Stimulated activated memory B cell treated with anti-CD40 and anti-IgM and Interleukin-4, amounts not matched to agents 10 μg/mL and 1 μg/mL and 100 μg/mL, for 72 hours (primary cell): ENCODE data around the gene PTPRM.

Source experiments
- ATAC-seq: fragments of 150-1000 bp; cut with Tn5 transposase; 2 replicates; pipeline ENCODE4 v1.10.0; 2021
- H3K27ac Mint-ChIP-seq: one replicate; pipeline ENCODE4 v1.8.0; 2022; ENCODE audit warnings: mild to moderate bottlenecking, mixed read lengths
- H3K27me3 Mint-ChIP-seq: one replicate; pipeline ENCODE4 v1.8.0; 2022; ENCODE audit warnings: mixed read lengths
- H3K36me3 Mint-ChIP-seq: one replicate; pipeline ENCODE4 v1.8.0; 2022; ENCODE audit warnings: mixed read lengths
- H3K4me1 Mint-ChIP-seq: one replicate; pipeline ENCODE4 v1.8.0; 2022; ENCODE audit warnings: mixed read lengths
- H3K4me3 Mint-ChIP-seq: one replicate; pipeline ENCODE4 v1.8.0; 2022; ENCODE audit warnings: mild to moderate bottlenecking, moderate library complexity, mixed read lengths
- H3K9me3 Mint-ChIP-seq: one replicate; pipeline ENCODE4 v1.8.0; 2022; ENCODE audit warnings: mixed read lengths

The PTPRM gene

DNA sequence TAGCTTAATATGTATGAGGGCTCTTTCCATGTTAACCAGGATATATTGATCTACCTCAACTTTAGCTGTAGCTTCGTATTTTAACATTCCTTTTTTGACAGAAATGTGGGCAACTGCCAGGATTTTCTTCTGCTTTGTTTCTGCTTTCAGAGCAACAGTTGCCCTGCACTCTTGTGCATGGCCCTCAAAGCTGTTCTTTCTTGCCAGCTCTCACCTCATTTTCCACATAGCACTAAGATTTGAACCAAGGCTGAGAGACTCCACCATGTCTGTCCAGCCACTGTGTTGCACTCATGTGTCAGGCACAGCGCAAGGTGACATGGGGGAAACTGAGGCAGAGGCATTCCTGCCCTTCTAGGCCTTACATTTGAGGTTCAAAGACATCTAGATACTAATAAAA, 619.3 kb downstream of the PTPRM start:
- H3K27me3 Mint-ChIP-seq = no peaks in the 10 kb centered on the region
- H3K4me1 Mint-ChIP-seq = no peaks in the 10 kb centered on the region
- ATAC-seq = no peak
- H3K4me3 Mint-ChIP-seq = no peak overlapping the region
- no peak overlapping the region for H3K27ac Mint-ChIP-seq
- H3K36me3 Mint-ChIP-seq = no peaks in the 10 kb centered on the region
- no peaks in the 10 kb centered on the region for H3K9me3 Mint-ChIP-seq

DNA sequence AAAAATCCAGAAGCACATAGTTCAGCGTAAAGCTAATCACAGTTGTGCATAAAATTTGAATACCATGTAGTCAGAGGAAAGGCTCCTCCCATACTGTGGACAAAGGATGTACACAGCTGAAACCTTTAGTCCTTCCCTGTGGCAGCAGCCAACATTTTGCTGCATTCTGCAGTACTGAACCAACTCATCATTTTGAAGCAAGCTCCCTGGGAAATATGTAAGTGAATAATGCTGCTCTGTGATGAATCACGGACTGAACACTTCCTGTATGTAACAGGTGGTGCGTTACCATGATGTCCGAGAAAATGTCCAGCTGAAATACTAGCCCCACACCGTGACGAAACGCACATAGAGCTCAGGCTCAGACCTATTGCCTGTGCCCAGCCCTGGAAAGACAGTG, 621.1 kb downstream of the PTPRM start:
- ATAC-seq = no peak
- Mint-ChIP-seq H3K36me3 (no peaks in the 10 kb centered on the region), H3K4me3 (no peak overlapping the region), H3K9me3 (no peaks in the 10 kb centered on the region), H3K27me3 (no peaks in the 10 kb centered on the region), H3K4me1 (no peaks in the 10 kb centered on the region), H3K27ac (no peak overlapping the region)

DNA sequence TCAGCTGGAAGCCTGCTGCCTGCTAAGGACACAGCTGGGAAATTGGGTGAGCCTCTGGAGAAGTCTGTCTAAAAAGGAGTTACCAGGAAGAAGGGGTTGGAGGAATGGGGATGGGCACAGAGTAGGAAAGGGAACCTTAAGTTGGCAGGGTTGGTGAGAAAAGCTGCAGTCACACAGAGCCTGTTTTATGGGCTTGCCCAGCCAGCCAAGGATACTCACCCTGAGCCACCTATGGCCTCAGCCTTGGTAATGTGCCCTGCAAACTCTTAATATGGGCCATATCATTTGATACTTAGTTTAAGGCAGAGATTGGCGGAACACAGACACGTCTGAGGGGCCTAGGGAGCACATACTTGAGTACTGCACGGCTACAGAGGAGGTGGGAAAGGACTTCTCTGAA, 623.9 kb downstream of the PTPRM start:
- ATAC-seq = no peak
- Mint-ChIP-seq H3K36me3 (no peaks in the 10 kb centered on the region), H3K4me1 (no peaks in the 10 kb centered on the region), H3K27me3 (no peaks in the 10 kb centered on the region), H3K9me3 (no peaks in the 10 kb centered on the region), H3K27ac (no peak overlapping the region), H3K4me3 (no peak overlapping the region)

DNA sequence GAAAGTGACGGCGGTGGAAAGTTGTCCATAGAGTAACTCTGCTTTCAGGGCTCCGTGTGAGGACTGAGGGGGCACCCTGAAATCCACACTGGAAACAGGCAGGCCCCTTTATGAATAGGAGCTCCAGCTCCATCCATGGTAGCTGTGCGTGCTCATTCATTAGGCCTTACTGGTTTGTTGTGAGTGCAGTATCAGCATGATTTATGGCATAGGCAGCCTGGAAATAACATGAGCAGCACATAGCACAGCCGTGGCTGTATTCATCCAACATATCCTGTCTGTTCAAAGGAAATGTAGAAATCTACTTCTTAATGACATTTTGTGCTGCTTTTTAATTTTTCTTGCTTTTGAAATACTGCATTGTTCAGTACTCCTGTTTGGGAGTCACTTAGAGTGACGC, 627.3 kb downstream of the PTPRM start:
- Mint-ChIP-seq H3K27ac (no peak overlapping the region), H3K4me1 (no peaks in the 10 kb centered on the region), H3K9me3 (no peaks in the 10 kb centered on the region), H3K36me3 (no peaks in the 10 kb centered on the region), H3K4me3 (no peak overlapping the region), H3K27me3 (no peaks in the 10 kb centered on the region)
- ATAC-seq = no peak

DNA sequence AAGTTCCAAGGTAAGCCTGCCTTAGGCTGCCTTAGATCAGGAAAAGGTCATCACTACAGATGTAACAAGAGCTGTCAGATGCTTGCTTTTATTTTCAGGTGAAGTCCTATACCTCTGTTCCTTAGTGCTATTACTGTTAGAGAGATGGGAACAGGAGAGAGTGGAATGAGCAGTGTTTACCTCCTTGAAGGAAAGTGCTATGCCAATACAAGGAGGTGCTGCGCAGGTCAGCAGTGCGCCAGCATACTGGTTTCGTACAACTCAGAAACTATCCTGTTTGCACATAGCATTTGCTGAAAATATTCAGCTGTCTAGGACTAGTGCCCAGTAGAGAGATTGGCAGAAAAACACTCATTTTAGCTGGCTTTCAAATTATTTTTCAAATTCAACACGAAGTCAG, 629.1 kb downstream of the PTPRM start:
- no peak overlapping the region for H3K27ac Mint-ChIP-seq
- no peaks in the 10 kb centered on the region for H3K9me3 Mint-ChIP-seq
- ATAC-seq = no peak
- H3K4me1 Mint-ChIP-seq = no peaks in the 10 kb centered on the region
- H3K4me3 Mint-ChIP-seq = no peak overlapping the region
- no peaks in the 10 kb centered on the region for H3K36me3 Mint-ChIP-seq
- no peaks in the 10 kb centered on the region for H3K27me3 Mint-ChIP-seq

DNA sequence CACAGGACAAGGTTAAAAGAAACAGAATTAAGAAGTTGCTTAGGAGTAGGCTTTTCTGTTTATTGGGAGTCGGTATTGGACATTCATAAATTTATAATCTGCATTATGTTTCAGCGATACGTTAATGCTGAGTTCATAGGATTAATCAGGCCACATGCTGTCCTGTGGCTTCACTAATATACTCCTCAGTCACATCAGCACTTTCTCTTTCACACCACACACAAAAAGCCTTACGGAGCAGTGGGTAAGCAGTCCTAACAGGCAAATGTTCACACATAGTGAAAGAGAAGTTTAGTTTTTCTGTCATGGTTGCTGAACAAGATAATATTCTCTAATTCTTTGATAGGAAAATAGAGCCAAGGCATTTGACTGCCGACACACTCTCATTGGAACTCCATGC, 630.4 kb downstream of the PTPRM start:
- ATAC-seq = no peak
- Mint-ChIP-seq H3K9me3 (no peaks in the 10 kb centered on the region), H3K36me3 (no peaks in the 10 kb centered on the region), H3K27me3 (no peaks in the 10 kb centered on the region), H3K27ac (no peak overlapping the region), H3K4me1 (no peaks in the 10 kb centered on the region), H3K4me3 (no peak overlapping the region)

DNA sequence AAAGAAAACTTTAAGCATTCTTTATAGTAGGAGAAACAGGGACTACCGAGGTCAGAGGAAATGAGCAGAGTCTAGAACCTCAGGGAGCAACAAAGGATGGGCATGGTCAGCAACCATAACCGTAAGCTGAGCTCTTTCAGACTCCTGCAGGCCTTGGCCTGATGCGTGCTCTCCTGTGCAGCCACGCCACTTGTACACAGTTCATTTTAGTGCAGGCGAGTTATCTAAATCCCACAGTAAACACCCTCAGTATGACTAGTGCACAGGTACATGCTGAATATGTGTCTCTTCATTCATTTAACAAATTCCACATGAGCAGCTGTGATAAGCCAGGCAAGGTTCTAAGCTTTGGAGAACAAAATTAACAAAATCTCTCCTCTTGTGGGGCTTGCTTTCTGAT, 640.9 kb downstream of the PTPRM start:
- H3K36me3 Mint-ChIP-seq = no peaks in the 10 kb centered on the region
- H3K27me3 Mint-ChIP-seq = no peaks in the 10 kb centered on the region
- peaks cover 7% of the 10 kb centered on the region for H3K9me3 Mint-ChIP-seq
- no peaks in the 10 kb centered on the region for H3K4me1 Mint-ChIP-seq
- H3K27ac Mint-ChIP-seq = no peak overlapping the region
- ATAC-seq = no peak
- H3K4me3 Mint-ChIP-seq = no peak overlapping the region

DNA sequence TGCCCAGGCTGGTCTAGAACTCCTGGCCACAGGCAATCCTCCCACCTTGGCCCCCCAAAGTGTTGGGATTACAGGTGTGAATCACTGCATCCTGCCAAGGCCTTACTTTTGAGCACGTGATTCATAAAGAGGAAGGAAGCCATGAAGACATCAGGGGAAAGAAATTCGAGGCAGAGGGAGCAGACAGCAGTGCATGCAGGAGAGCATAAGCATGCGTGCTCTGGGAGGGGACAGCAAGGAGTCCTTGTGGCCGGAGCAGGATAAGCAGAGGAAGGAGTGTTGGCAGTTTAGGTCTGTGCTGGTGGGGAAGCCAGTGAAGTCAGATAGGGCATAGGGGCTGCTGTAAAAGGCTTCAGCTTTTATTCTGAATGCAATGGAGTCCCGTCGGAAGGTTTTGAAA, 641.6 kb downstream of the PTPRM start:
- no peaks in the 10 kb centered on the region for H3K4me1 Mint-ChIP-seq
- H3K4me3 Mint-ChIP-seq = no peak overlapping the region
- ATAC-seq = no peak
- no peaks in the 10 kb centered on the region for H3K27me3 Mint-ChIP-seq
- H3K36me3 Mint-ChIP-seq = no peaks in the 10 kb centered on the region
- no peak overlapping the region for H3K27ac Mint-ChIP-seq
- H3K9me3 Mint-ChIP-seq = peaks cover 7% of the 10 kb centered on the region

DNA sequence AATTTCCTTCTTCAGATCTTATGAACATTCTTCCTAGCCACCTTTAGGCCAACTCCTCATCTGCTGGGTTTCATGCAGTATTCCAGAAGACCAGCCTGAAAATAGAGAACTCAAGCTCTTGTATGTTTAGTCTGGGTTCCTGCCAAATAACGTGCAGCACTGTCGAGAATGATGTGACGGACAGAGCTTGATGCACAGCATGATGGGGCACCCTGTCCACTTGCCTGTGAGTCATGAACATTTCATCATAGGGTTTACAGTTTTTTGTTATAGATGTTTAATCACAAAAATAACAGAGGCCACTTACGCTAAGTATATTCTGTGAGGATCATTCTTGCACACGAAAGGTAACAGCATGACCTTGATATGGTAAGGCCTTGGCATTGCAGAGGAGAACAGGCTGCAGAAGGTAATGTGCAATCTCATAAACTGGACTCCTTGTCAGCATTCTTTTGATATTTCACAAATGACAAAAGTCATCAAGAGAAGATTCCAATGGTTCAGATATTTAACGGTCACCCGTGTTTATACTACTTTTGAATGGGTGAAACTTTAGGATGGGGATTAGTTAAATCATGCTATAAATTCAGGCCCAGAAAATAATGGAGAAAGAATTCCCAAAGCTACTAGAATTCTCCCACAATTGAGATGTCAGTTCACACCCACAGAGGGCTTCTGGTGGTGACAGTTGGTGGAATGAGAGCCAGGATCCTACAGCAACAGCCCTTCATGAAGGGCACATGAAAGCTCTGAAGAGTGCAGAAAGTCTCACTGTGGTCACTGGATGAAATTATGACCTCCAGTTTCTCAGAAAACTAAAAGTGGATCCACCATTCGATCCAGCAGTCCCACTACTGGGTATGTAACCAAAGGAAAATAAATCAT, 646.0 kb downstream of the PTPRM start:
- H3K9me3 Mint-ChIP-seq = peaks cover 4% of the 10 kb centered on the region
- H3K4me3 Mint-ChIP-seq = no peak overlapping the region
- no peak for ATAC-seq
- no peak overlapping the region for H3K27ac Mint-ChIP-seq
- H3K36me3 Mint-ChIP-seq = no peaks in the 10 kb centered on the region
- no peaks in the 10 kb centered on the region for H3K27me3 Mint-ChIP-seq
- H3K4me1 Mint-ChIP-seq = no peaks in the 10 kb centered on the region

DNA sequence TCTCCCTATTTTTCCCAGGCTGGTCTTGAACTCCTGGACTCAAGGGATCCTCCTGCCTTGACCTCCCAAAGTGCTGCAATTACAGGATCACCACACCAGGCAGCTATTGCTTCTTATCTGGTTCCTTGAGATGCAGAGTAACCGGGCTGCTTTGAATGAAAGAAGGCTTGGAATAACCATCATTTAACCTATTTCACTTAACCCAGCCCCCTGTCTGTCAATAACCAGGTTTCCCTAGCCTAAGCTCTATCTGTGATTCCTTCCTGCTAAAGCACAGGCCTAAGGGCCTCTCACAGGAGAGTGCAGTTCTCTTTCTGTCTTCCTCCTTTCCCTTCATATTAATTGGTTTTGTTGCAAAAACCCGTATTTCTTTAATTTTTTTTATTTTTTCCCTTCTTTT, 648.6 kb downstream of the PTPRM start:
- Mint-ChIP-seq H3K9me3 (peaks cover 2% of the 10 kb centered on the region), H3K4me1 (no peaks in the 10 kb centered on the region), H3K27ac (no peak overlapping the region), H3K4me3 (no peak overlapping the region), H3K36me3 (no peaks in the 10 kb centered on the region), H3K27me3 (no peaks in the 10 kb centered on the region)
- no peak for ATAC-seq

DNA sequence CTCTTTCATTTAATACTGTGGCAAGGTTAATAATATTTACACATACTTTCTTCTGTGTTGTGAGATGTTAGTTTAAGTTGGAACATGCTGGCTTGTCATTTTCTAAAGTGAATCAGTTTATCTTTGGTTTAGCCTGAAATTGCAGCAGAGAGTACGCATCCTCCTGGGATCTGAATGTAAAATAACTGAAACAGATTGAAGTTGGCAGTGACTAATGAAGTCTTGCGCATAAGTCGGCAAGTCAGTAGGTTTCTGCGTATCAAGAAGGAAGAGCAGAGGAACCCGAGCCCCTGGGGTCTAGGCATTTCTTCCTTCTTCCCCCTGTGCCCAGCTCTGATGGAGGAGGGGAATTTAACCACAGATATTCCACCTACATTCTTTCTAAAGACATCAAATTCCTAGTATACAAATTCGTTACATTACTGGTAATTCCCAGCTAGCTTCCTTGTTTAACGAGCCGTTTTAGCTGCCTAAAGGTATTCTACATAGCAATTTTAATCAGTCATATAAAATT, 650.0 kb downstream of the PTPRM start:
- Mint-ChIP-seq H3K27ac (no peak overlapping the region), H3K4me1 (no peaks in the 10 kb centered on the region), H3K36me3 (no peaks in the 10 kb centered on the region), H3K27me3 (no peaks in the 10 kb centered on the region), H3K4me3 (no peak overlapping the region), H3K9me3 (no peaks in the 10 kb centered on the region)
- ATAC-seq = no peak

DNA sequence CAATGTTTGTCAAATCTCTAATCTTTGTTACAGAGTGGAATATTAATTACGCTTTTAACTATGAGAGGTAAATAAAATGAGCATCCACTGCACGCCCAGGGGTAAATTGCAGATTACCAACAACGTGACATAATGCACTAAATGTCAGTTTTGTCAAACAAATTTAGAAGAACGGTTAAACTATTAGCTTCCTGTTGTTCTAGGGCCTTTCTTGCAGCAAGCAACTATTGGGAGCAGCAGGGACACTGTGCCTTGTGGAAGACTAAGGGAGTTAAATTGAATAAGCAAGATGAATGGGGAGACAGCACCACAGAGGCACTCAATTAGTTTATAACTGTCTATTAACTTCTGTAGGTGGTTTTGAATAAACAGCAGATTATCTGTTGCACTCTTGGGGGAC, 651.1 kb downstream of the PTPRM start:
- ATAC-seq = no peak
- Mint-ChIP-seq H3K4me3 (no peak overlapping the region), H3K27me3 (no peaks in the 10 kb centered on the region), H3K9me3 (no peaks in the 10 kb centered on the region), H3K4me1 (no peaks in the 10 kb centered on the region), H3K36me3 (no peaks in the 10 kb centered on the region), H3K27ac (no peak overlapping the region)

DNA sequence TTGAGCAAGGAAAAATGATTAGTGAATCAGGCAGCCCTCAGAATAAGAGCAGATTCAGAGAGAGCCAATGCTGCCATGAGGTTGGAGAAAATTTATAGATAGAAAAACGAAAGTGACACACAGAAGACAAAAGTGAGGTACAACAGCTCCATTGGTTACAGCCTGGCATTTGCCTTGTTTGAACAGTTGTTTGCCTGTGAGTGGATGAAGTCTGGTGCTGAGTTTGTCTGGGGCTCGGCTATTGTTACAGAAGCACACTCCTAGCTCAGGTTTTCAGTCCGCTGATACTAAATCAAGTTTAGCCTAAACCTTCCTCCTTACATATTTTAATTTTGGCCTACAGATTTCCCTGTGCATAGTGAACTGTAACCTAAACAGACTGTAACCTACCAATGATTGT, 654.3 kb downstream of the PTPRM start:
- H3K9me3 Mint-ChIP-seq = no peaks in the 10 kb centered on the region
- no peaks in the 10 kb centered on the region for H3K36me3 Mint-ChIP-seq
- ATAC-seq = no peak
- H3K4me3 Mint-ChIP-seq = no peak overlapping the region
- H3K27ac Mint-ChIP-seq = no peak overlapping the region
- no peaks in the 10 kb centered on the region for H3K4me1 Mint-ChIP-seq
- no peaks in the 10 kb centered on the region for H3K27me3 Mint-ChIP-seq

DNA sequence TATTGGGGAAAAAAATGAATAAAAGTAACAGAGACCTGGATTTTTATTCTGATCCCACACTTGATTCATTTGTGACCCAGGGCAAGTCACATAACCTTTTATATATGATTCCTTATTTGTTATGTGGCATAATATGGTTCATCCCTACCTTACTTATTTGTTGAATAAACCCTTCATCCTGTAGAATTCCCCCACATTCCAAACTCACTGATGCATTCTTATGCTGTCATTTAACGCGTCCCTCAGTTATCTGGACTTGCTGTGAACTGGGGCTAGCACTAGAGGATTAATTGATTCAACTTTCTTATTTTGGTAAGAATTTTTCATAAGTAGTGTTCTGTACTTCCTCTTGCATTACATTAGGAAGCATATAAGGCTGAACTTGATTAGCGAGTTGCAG, 657.5 kb downstream of the PTPRM start:
- Mint-ChIP-seq H3K36me3 (no peaks in the 10 kb centered on the region), H3K4me1 (no peaks in the 10 kb centered on the region), H3K27me3 (no peaks in the 10 kb centered on the region), H3K4me3 (no peak overlapping the region), H3K9me3 (peaks cover 3% of the 10 kb centered on the region), H3K27ac (no peak overlapping the region)
- ATAC-seq = no peak

DNA sequence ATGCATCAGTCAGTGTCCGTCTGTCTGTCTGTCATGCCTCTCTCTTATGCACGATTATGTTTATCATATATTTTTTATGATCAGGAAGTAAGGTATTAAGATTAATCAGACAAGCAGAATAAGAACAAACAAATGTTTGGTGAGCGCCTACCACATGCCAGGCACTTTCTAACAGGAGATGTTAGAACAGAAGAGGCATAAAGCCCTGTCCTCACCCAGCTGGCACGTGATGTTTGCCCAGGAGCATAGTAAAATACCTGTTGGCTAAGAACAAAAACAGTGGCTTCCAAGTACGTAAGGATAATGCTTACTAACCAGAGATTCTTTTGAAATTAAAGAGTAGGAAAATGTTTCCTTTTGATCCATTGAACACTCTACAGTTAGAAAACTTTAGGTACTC, 661.9 kb downstream of the PTPRM start:
- no peaks in the 10 kb centered on the region for H3K27me3 Mint-ChIP-seq
- no peak for ATAC-seq
- H3K36me3 Mint-ChIP-seq = no peaks in the 10 kb centered on the region
- H3K9me3 Mint-ChIP-seq = peaks cover 12% of the 10 kb centered on the region
- H3K4me1 Mint-ChIP-seq = no peaks in the 10 kb centered on the region
- H3K27ac Mint-ChIP-seq = no peak overlapping the region
- no peak overlapping the region for H3K4me3 Mint-ChIP-seq

DNA sequence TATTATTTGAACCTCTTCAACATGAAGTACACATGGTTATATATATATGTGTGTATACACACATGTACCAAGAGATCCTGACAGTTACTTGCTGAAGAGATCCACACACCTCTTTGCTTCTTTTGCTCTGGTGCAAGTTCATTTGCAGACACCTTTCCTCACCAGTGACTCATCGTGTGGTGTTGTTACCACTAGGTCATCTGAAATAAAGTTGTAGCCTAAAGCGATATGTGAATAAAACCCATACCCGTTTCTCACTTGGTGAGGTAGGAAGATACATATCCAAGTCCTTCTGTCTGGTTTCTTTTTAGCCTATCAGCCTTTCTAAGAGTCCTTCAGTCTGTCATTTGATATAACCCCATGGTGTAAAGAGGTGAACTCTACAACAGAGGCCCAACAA, 662.7 kb downstream of the PTPRM start:
- Mint-ChIP-seq H3K4me3 (no peak overlapping the region), H3K27ac (no peak overlapping the region), H3K9me3 (peaks cover 12% of the 10 kb centered on the region), H3K36me3 (no peaks in the 10 kb centered on the region), H3K4me1 (no peaks in the 10 kb centered on the region), H3K27me3 (no peaks in the 10 kb centered on the region)
- no peak for ATAC-seq
